ENCODE measurements around the gene WDR83.

Gene WDR83

GRCh38 chr19:12664406-12665280 lies 2.0 kb upstream of the WDR83 start:
- no peaks in the 10 kb centered on the region for H3K9me3 Mint-ChIP-seq
- peak overlapping the region; percentile 98 for H3K4me3 Mint-ChIP-seq
- no peak for DNase-seq (ENCODE audit: low spot score in 2 of 2)
- no peak for ATAC-seq (replicated peaks; ENCODE audit: extremely low read depth, poor library complexity, severe bottlenecking)
- H3K27ac Mint-ChIP-seq (ENCODE audit: low read depth): peak overlapping the region; percentile 95
- peaks cover 37% of the 10 kb centered on the region for H3K4me1 Mint-ChIP-seq
- peaks cover 45% of the 10 kb centered on the region for H3K36me3 Mint-ChIP-seq (ENCODE audit: insufficient read depth)
- no peaks in the 10 kb centered on the region for H3K27me3 Mint-ChIP-seq

GRCh38 chr19:12665281-12665573 lies 1.4 kb upstream of the WDR83 start:
- no peak for DNase-seq (ENCODE audit: low spot score in 2 of 2)
- peak overlapping the region; percentile 98 for H3K4me3 Mint-ChIP-seq
- no peaks in the 10 kb centered on the region for H3K9me3 Mint-ChIP-seq
- peak; percentile 34 for ATAC-seq (replicated peaks; ENCODE audit: extremely low read depth, poor library complexity, severe bottlenecking)
- H3K27ac Mint-ChIP-seq (ENCODE audit: low read depth): peak overlapping the region; percentile 95
- H3K36me3 Mint-ChIP-seq (ENCODE audit: insufficient read depth): peaks cover 42% of the 10 kb centered on the region
- no peaks in the 10 kb centered on the region for H3K27me3 Mint-ChIP-seq
- H3K4me1 Mint-ChIP-seq: peaks cover 38% of the 10 kb centered on the region

- Mint-ChIP-seq H3K4me3 (peak overlapping the region; percentile 98), H3K4me1 (peaks cover 42% of the 10 kb centered on the region), H3K27me3 (no peaks in the 10 kb centered on the region), H3K9me3 (no peaks in the 10 kb centered on the region), H3K27ac (ENCODE audit: low read depth) (peak overlapping the region; percentile 95), H3K36me3 (ENCODE audit: insufficient read depth) (peaks cover 41% of the 10 kb centered on the region)
- ATAC-seq (replicated peaks; ENCODE audit: extremely low read depth, poor library complexity, severe bottlenecking) (peak; percentile 5), DNase-seq (ENCODE audit: low spot score in 2 of 2) (no peak)
Observed at GRCh38 chr19:12665671-12666264, 839 bp upstream of the WDR83 start.

GRCh38 chr19:12667731-12668302 lies 1.2 kb downstream of the WDR83 start:
- no peaks in the 10 kb centered on the region for H3K9me3 Mint-ChIP-seq

GRCh38 chr19:12668346-12668745 lies 1.7 kb downstream of the WDR83 start:
- DNase-seq (ENCODE audit: low spot score in 2 of 2) (no peak), ATAC-seq (replicated peaks; ENCODE audit: extremely low read depth, poor library complexity, severe bottlenecking) (no peak)
- Mint-ChIP-seq H3K4me1 (peaks cover 49% of the 10 kb centered on the region), H3K9me3 (no peaks in the 10 kb centered on the region), H3K4me3 (peak overlapping the region; percentile 96), H3K36me3 (ENCODE audit: insufficient read depth) (peaks cover 34% of the 10 kb centered on the region), H3K27me3 (no peaks in the 10 kb centered on the region), H3K27ac (ENCODE audit: low read depth) (peak overlapping the region; percentile 98)

More at GRCh38 chr19:12667731-12668302, 1.2 kb downstream of the WDR83 start:
- Mint-ChIP-seq H3K4me3 (peak overlapping the region; percentile 96), H3K36me3 (ENCODE audit: insufficient read depth) (peaks cover 37% of the 10 kb centered on the region), H3K4me1 (peaks cover 49% of the 10 kb centered on the region), H3K27me3 (no peaks in the 10 kb centered on the region), H3K27ac (ENCODE audit: low read depth) (peak overlapping the region; percentile 98)
- ATAC-seq (replicated peaks; ENCODE audit: extremely low read depth, poor library complexity, severe bottlenecking): no peak
- DNase-seq (ENCODE audit: low spot score in 2 of 2): no peak

GRCh38 chr19:12668932-12669269 lies 2.3 kb downstream of the WDR83 start:
- H3K27me3 Mint-ChIP-seq: no peaks in the 10 kb centered on the region
- ATAC-seq (replicated peaks; ENCODE audit: extremely low read depth, poor library complexity, severe bottlenecking) (peak; percentile 38), DNase-seq (ENCODE audit: low spot score in 2 of 2) (peak; percentile 58 to 66)
- peak overlapping the region; percentile 98 for H3K27ac Mint-ChIP-seq (ENCODE audit: low read depth)
- no peaks in the 10 kb centered on the region for H3K9me3 Mint-ChIP-seq
- H3K4me3 Mint-ChIP-seq: peak overlapping the region; percentile 96
- peaks cover 31% of the 10 kb centered on the region for H3K36me3 Mint-ChIP-seq (ENCODE audit: insufficient read depth)
- H3K4me1 Mint-ChIP-seq: peaks cover 49% of the 10 kb centered on the region

GRCh38 chr19:12669270-12670158 lies 2.9 kb downstream of the WDR83 start:
- peaks cover 53% of the 10 kb centered on the region for H3K4me1 Mint-ChIP-seq
- DNase-seq (ENCODE audit: low spot score in 2 of 2): peak; percentile 69

GRCh38 chr19:12670159-12670928 lies 3.7 kb downstream of the WDR83 start:
- DNase-seq (ENCODE audit: low spot score in 2 of 2) (no peak), ATAC-seq (replicated peaks; ENCODE audit: extremely low read depth, poor library complexity, severe bottlenecking) (no peak)
- peaks cover 47% of the 10 kb centered on the region for H3K4me1 Mint-ChIP-seq
- no peaks in the 10 kb centered on the region for H3K27me3 Mint-ChIP-seq
- peaks cover 35% of the 10 kb centered on the region for H3K36me3 Mint-ChIP-seq (ENCODE audit: insufficient read depth)
- peak overlapping the region; percentile 96 for H3K4me3 Mint-ChIP-seq
- H3K27ac Mint-ChIP-seq (ENCODE audit: low read depth): peak overlapping the region; percentile 98
- no peaks in the 10 kb centered on the region for H3K9me3 Mint-ChIP-seq

More at GRCh38 chr19:12669270-12670158, 2.9 kb downstream of the WDR83 start:
- peak overlapping the region; percentile 98 for H3K27ac Mint-ChIP-seq (ENCODE audit: low read depth)
- no peaks in the 10 kb centered on the region for H3K9me3 Mint-ChIP-seq
- peaks cover 35% of the 10 kb centered on the region for H3K36me3 Mint-ChIP-seq (ENCODE audit: insufficient read depth)
- ATAC-seq (replicated peaks; ENCODE audit: extremely low read depth, poor library complexity, severe bottlenecking): no peak
- no peaks in the 10 kb centered on the region for H3K27me3 Mint-ChIP-seq
- peak overlapping the region; percentile 96 for H3K4me3 Mint-ChIP-seq

GRCh38 chr19:12672744-12673143 lies 6.1 kb downstream of the WDR83 start:
- Mint-ChIP-seq H3K4me1 (peaks cover 40% of the 10 kb centered on the region), H3K27ac (ENCODE audit: low read depth) (no peak overlapping the region), H3K4me3 (no peak overlapping the region), H3K36me3 (ENCODE audit: insufficient read depth) (peaks cover 50% of the 10 kb centered on the region), H3K27me3 (no peaks in the 10 kb centered on the region), H3K9me3 (no peaks in the 10 kb centered on the region)
- ATAC-seq (replicated peaks; ENCODE audit: extremely low read depth, poor library complexity, severe bottlenecking): no peak
- no peak for DNase-seq (ENCODE audit: low spot score in 2 of 2)

- Mint-ChIP-seq H3K36me3 (ENCODE audit: insufficient read depth) (peaks cover 56% of the 10 kb centered on the region), H3K4me3 (no peak overlapping the region), H3K27ac (ENCODE audit: low read depth) (peak overlapping the region; percentile 22), H3K9me3 (no peaks in the 10 kb centered on the region), H3K4me1 (peaks cover 32% of the 10 kb centered on the region), H3K27me3 (no peaks in the 10 kb centered on the region)
- DNase-seq (ENCODE audit: low spot score in 2 of 2): no peak
- no peak for ATAC-seq (replicated peaks; ENCODE audit: extremely low read depth, poor library complexity, severe bottlenecking)
Observed at GRCh38 chr19:12675399-12675798, 8.8 kb downstream of the WDR83 start.

GRCh38 chr19:12675940-12676339 lies 9.3 kb downstream of the WDR83 start:
- no peak for ATAC-seq (replicated peaks; ENCODE audit: extremely low read depth, poor library complexity, severe bottlenecking)
- H3K27ac Mint-ChIP-seq (ENCODE audit: low read depth): peak overlapping the region; percentile 82

More at GRCh38 chr19:12675940-12676339, 9.3 kb downstream of the WDR83 start:
- Mint-ChIP-seq H3K9me3 (no peaks in the 10 kb centered on the region), H3K4me3 (no peak overlapping the region), H3K4me1 (peaks cover 32% of the 10 kb centered on the region), H3K27me3 (no peaks in the 10 kb centered on the region), H3K36me3 (ENCODE audit: insufficient read depth) (peaks cover 59% of the 10 kb centered on the region)
- no peak for DNase-seq (ENCODE audit: low spot score in 2 of 2)
